H1 (cell line): ENCODE measurements around the gene MARCHF2. TPM values are rescaled to one million over a fixed set of nuclear protein-coding genes. Genes with fewer than 3 reads are reported as not detected.

Experiments used
- polyA plus RNA-seq, 7 experiments: library from polyadenylated mRNA; depleted of rRNA in 3 of 7; stranded (reverse) in 5 of 7; unstranded in 2 of 7; fragments of >200 nt in 5 of 7; fragments of 200-250 nt in 2 of 7; gene quantifications; 1 replicate in 5 of 7; 2 replicates in 1 of 7; 4 replicates in 1 of 7; pipeline versions ENCODE4 v1.2.1 to v1.2.3, GENCODE V29; 2011 to 2013; ENCODE audit warnings: missing spikeins in 2 of 7, mixed read lengths in 2 of 7
- total RNA-seq: library from RNA; stranded (reverse); fragmentation: NEBNext Ultra II Directional; extraction: Animal tissue kit (Norgen Biotek cat#: 25700); gene quantifications from 2 replicates; pipeline ENCODE4 v1.2.1, GENCODE V29; 2021
- TF ChIP-seq, protein P1 (sequence below): fragments of 300-600 bp; sonication (generic); IDR thresholded peaks from 2 replicates; pipeline ENCODE4 v1.7.1; 2012; ENCODE audit warnings: low read length, moderate library complexity, mild to moderate bottlenecking, inconsistent platforms; ENCODE audit not compliant: insufficient replicate concordance

Gene MARCHF2
- total and polyA plus RNA-seq, 2 of the 8 experiments (the other 6 are each of a cell fraction or from before 2014, with no cell fraction given), result 18.5 to 46.2 TPM

DNA sequence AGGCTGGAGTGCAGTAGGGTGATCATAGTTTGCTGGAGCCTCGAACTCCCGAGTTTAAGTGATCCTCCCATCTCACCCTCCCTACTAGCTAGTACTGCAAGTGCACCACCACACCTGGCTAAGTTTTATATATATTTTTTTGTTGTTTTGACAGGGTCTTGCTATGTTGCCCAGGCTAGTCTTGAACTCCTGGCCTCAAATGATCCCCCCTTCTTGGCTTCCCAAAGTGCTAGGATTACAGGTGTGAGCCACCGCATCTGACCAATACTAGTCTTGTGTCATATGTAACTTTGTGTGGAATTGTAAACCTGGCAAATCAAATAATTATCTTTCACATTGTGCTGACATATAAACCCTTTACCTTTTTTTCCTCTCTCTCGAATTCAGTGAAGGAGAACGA lies 41.9 kb downstream of the MARCHF2 start (continued):
- TF ChIP-seq, protein P1, sequence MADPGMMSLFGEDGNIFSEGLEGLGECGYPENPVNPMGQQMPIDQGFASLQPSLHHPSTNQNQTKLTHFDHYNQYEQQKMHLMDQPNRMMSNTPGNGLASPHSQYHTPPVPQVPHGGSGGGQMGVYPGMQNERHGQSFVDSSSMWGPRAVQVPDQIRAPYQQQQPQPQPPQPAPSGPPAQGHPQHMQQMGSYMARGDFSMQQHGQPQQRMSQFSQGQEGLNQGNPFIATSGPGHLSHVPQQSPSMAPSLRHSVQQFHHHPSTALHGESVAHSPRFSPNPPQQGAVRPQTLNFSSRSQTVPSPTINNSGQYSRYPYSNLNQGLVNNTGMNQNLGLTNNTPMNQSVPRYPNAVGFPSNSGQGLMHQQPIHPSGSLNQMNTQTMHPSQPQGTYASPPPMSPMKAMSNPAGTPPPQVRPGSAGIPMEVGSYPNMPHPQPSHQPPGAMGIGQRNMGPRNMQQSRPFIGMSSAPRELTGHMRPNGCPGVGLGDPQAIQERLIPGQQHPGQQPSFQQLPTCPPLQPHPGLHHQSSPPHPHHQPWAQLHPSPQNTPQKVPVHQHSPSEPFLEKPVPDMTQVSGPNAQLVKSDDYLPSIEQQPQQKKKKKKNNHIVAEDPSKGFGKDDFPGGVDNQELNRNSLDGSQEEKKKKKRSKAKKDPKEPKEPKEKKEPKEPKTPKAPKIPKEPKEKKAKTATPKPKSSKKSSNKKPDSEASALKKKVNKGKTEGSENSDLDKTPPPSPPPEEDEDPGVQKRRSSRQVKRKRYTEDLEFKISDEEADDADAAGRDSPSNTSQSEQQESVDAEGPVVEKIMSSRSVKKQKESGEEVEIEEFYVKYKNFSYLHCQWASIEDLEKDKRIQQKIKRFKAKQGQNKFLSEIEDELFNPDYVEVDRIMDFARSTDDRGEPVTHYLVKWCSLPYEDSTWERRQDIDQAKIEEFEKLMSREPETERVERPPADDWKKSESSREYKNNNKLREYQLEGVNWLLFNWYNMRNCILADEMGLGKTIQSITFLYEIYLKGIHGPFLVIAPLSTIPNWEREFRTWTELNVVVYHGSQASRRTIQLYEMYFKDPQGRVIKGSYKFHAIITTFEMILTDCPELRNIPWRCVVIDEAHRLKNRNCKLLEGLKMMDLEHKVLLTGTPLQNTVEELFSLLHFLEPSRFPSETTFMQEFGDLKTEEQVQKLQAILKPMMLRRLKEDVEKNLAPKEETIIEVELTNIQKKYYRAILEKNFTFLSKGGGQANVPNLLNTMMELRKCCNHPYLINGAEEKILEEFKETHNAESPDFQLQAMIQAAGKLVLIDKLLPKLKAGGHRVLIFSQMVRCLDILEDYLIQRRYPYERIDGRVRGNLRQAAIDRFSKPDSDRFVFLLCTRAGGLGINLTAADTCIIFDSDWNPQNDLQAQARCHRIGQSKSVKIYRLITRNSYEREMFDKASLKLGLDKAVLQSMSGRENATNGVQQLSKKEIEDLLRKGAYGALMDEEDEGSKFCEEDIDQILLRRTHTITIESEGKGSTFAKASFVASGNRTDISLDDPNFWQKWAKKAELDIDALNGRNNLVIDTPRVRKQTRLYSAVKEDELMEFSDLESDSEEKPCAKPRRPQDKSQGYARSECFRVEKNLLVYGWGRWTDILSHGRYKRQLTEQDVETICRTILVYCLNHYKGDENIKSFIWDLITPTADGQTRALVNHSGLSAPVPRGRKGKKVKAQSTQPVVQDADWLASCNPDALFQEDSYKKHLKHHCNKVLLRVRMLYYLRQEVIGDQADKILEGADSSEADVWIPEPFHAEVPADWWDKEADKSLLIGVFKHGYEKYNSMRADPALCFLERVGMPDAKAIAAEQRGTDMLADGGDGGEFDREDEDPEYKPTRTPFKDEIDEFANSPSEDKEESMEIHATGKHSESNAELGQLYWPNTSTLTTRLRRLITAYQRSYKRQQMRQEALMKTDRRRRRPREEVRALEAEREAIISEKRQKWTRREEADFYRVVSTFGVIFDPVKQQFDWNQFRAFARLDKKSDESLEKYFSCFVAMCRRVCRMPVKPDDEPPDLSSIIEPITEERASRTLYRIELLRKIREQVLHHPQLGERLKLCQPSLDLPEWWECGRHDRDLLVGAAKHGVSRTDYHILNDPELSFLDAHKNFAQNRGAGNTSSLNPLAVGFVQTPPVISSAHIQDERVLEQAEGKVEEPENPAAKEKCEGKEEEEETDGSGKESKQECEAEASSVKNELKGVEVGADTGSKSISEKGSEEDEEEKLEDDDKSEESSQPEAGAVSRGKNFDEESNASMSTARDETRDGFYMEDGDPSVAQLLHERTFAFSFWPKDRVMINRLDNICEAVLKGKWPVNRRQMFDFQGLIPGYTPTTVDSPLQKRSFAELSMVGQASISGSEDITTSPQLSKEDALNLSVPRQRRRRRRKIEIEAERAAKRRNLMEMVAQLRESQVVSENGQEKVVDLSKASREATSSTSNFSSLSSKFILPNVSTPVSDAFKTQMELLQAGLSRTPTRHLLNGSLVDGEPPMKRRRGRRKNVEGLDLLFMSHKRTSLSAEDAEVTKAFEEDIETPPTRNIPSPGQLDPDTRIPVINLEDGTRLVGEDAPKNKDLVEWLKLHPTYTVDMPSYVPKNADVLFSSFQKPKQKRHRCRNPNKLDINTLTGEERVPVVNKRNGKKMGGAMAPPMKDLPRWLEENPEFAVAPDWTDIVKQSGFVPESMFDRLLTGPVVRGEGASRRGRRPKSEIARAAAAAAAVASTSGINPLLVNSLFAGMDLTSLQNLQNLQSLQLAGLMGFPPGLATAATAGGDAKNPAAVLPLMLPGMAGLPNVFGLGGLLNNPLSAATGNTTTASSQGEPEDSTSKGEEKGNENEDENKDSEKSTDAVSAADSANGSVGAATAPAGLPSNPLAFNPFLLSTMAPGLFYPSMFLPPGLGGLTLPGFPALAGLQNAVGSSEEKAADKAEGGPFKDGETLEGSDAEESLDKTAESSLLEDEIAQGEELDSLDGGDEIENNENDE, result no peak
